Activated T-helper 1 cell treated with anti-CD3 and anti-CD28 coated beads, Interleukin-12 subunit alpha, Interleukin-12 subunit beta, Interleukin-2, Interleukin-4 antibody, amounts not matched to agents 30 ng/mL and 10 ng/mL and 1 ng/mL, durations not matched to agents 14 hours and 24 hours and 36 hours (primary cell): ENCODE measurements around the gene LYPLAL1. TPM values are rescaled to one million over a fixed set of nuclear protein-coding genes. Genes with fewer than 3 reads are reported as not detected.

Experiments
- DNase-seq: peaks from one replicate; pipeline ENCODE4 v3.0.0; 2021; ENCODE audit warnings: low spot score
- H3K27ac Mint-ChIP-seq: one replicate; pipeline ENCODE4 v1.8.0; 2021; ENCODE audit warnings: mild to moderate bottlenecking, mixed read lengths
- H3K27me3 Mint-ChIP-seq: one replicate; pipeline ENCODE4 v1.8.0; 2022; ENCODE audit warnings: mild to moderate bottlenecking, moderate library complexity, mixed read lengths; ENCODE audit not compliant: insufficient read depth
- H3K36me3 Mint-ChIP-seq: one replicate; pipeline ENCODE4 v1.8.0; 2021; ENCODE audit warnings: low read depth, mixed read lengths
- H3K4me1 Mint-ChIP-seq: one replicate; pipeline ENCODE4 v1.8.0; 2021; ENCODE audit warnings: low read depth, mixed read lengths
- H3K4me3 Mint-ChIP-seq: one replicate; pipeline ENCODE4 v1.8.0; 2021; ENCODE audit warnings: mild to moderate bottlenecking, moderate library complexity, mixed read lengths
- H3K9me3 Mint-ChIP-seq: one replicate; pipeline ENCODE4 v1.8.0; 2021; ENCODE audit warnings: mixed read lengths
- intact Hi-C: fragments of 100-400 bp; cut with micrococcal nuclease; formaldehyde crosslinking; loops from one replicate; pipeline ENCODE4 v1.15.1; 2024
- total RNA-seq: library from RNA; stranded (reverse); gene quantifications from 2 replicates; pipeline ENCODE4 v1.2.3, GENCODE V29; 2022

LYPLAL1 gene
- total RNA-seq, 1 donor from 2014 or later, result 19.1 TPM

DNA sequence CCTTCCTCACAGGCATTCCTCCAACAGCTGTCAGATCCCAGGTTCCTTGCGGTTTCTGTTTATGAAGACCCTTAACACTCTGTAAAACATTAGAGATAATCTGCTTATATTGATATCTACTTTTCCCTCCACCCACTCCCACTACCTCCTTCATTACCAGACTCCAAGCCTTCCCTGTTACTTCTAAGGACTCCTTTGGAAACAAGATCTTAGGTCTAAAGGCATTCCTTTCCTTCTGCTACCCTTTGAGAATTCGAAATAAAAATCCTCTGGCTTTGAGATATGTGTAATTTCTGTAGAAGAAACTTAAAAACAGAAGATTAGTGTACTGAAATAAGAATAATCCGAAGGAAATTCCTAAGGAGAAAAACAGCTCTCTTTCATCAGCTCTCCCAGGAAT lies 23.7 kb upstream of the LYPLAL1 start:
- Mint-ChIP-seq H3K9me3 (no peaks in the 10 kb centered on the region), H3K4me1 (no peaks in the 10 kb centered on the region), H3K27me3 (peaks cover 3% of the 10 kb centered on the region), H3K27ac (no peak overlapping the region), H3K4me3 (no peak overlapping the region), H3K36me3 (no peaks in the 10 kb centered on the region)
- DNase-seq, result no peak
- intact Hi-C loops, result no loop called here

- no peaks in the 10 kb centered on the region for H3K9me3 Mint-ChIP-seq
- H3K27me3 Mint-ChIP-seq, result peaks cover 3% of the 10 kb centered on the region
- intact Hi-C loops, result no loop called here
- no peaks in the 10 kb centered on the region for H3K36me3 Mint-ChIP-seq
- no peak overlapping the region for H3K27ac Mint-ChIP-seq
- DNase-seq, result no peak
- H3K4me1 Mint-ChIP-seq, result no peaks in the 10 kb centered on the region
- no peak overlapping the region for H3K4me3 Mint-ChIP-seq
Observed at GRCh38 chr1:219150913-219151312, 22.8 kb upstream of the LYPLAL1 start.

DNA sequence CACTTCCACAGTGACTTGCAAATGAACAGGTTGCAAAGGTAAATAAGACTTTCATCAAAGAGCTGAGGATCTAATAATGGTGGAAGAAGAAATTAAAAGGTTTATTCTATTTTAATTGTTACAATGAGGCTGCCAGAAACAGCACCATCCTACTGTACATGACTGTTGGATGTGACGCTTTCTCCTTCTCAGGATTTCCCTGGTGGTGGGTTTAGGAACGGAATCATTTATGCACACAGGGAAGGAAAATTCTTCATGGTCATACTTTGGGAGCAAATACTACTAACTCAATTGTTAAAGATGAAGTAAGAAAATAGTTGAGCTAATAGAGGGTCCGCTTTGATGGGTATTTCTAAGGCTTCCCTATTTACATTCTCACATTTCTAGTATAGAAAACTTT lies 22.2 kb upstream of the LYPLAL1 start:
- intact Hi-C loops, result no loop called here
- DNase-seq, result no peak
- H3K36me3 Mint-ChIP-seq, result no peaks in the 10 kb centered on the region
- H3K9me3 Mint-ChIP-seq, result no peaks in the 10 kb centered on the region
- peaks cover 3% of the 10 kb centered on the region for H3K27me3 Mint-ChIP-seq
- H3K4me3 Mint-ChIP-seq, result no peak overlapping the region
- no peaks in the 10 kb centered on the region for H3K4me1 Mint-ChIP-seq
- no peak overlapping the region for H3K27ac Mint-ChIP-seq

DNA sequence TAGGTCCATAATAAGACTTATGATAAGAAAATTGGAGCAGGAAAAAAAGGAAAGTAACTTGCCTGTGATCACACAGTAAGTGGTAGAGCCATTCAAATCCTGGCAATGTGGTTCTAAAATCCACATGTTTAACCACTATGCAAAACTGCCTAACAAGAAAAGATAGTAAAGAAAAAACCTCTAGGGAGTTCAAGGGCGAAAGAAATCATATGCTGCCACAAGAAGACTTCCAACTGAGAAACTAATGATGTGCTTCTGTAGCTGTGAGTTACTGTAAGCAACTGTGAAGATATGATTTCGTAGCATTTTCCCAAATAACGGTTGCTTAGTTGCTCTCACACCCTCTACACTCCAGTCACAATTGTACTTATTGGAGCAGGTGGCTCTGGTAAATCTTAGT lies 20.9 kb upstream of the LYPLAL1 start:
- H3K4me1 Mint-ChIP-seq, result no peaks in the 10 kb centered on the region
- no peak overlapping the region for H3K27ac Mint-ChIP-seq
- no peaks in the 10 kb centered on the region for H3K36me3 Mint-ChIP-seq
- no peaks in the 10 kb centered on the region for H3K9me3 Mint-ChIP-seq
- H3K4me3 Mint-ChIP-seq, result no peak overlapping the region
- peaks cover 3% of the 10 kb centered on the region for H3K27me3 Mint-ChIP-seq
- intact Hi-C loops, result no loop called here
- DNase-seq, result no peak

GRCh38 chr1:219153723-219154122 lies 20.0 kb upstream of the LYPLAL1 start:
- peaks cover 3% of the 10 kb centered on the region for H3K27me3 Mint-ChIP-seq
- no peaks in the 10 kb centered on the region for H3K9me3 Mint-ChIP-seq
- no peak overlapping the region for H3K4me3 Mint-ChIP-seq
- H3K36me3 Mint-ChIP-seq, result no peaks in the 10 kb centered on the region
- intact Hi-C loops, result no loop called here
- H3K4me1 Mint-ChIP-seq, result no peaks in the 10 kb centered on the region
- no peak for DNase-seq
- no peak overlapping the region for H3K27ac Mint-ChIP-seq

DNA sequence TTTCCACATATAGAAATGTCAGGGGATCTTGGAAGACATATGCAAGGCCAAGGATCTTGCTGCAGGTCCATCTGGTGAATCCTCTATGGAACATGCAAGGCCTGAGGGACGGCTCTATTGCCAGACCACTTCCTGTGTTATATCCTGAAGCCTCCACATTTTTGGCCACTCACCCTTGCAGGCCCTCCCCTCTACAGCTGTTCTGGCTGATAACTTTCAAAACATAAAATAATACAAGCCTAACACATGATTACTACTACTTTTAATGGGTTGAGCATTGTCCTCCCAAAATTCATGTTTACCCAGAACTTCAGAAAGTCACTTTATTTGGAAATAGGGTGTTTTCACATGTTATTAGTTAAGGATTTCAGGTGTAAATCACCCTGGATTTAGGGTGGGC lies 18.5 kb upstream of the LYPLAL1 start:
- no peak overlapping the region for H3K4me3 Mint-ChIP-seq
- no peak overlapping the region for H3K27ac Mint-ChIP-seq

GRCh38 chr1:219159946-219160645 lies 13.6 kb upstream of the LYPLAL1 start:
- no peaks in the 10 kb centered on the region for H3K36me3 Mint-ChIP-seq
- H3K9me3 Mint-ChIP-seq, result no peaks in the 10 kb centered on the region
- no peak overlapping the region for H3K27ac Mint-ChIP-seq
- intact Hi-C loops, result no loop called here
- H3K4me3 Mint-ChIP-seq, result no peak overlapping the region
- no peaks in the 10 kb centered on the region for H3K4me1 Mint-ChIP-seq
- H3K27me3 Mint-ChIP-seq, result no peaks in the 10 kb centered on the region
- DNase-seq, result no peak

More for the DNA sequence above, 18.5 kb upstream of the LYPLAL1 start:
- Mint-ChIP-seq H3K36me3 (no peaks in the 10 kb centered on the region), H3K9me3 (no peaks in the 10 kb centered on the region), H3K4me1 (no peaks in the 10 kb centered on the region), H3K27me3 (peaks cover 3% of the 10 kb centered on the region)
- intact Hi-C loops, result loop anchor here (1.0 kb wide), 1 partner anchor 12 kb away; no protein-coding TSS in a partner anchor
- no peak for DNase-seq

GRCh38 chr1:219160967-219161366 lies 12.7 kb upstream of the LYPLAL1 start:
- Mint-ChIP-seq H3K4me3 (no peak overlapping the region), H3K27me3 (no peaks in the 10 kb centered on the region), H3K36me3 (no peaks in the 10 kb centered on the region), H3K4me1 (no peaks in the 10 kb centered on the region), H3K9me3 (no peaks in the 10 kb centered on the region), H3K27ac (no peak overlapping the region)
- DNase-seq, result no peak
- intact Hi-C loops, result no loop called here

DNA sequence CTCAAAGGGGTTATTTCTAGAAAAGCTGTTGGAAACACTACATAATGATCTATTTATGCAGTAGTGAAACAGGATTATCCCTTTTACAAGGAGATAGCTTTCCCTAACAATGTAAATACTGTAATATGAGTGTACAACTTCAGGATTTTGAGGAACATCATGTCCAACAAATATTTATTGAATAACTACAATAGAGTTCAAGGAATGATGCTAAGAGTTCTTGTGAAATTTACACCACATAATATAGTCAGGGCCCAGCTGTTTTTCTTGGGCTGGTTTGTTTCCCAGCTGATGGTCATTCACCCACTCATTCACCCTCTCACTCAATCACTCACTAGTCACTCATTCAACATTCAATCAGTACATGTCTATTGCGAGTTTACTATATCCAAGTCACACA lies 12.3 kb upstream of the LYPLAL1 start:
- Mint-ChIP-seq H3K4me1 (no peaks in the 10 kb centered on the region), H3K27ac (no peak overlapping the region), H3K27me3 (no peaks in the 10 kb centered on the region), H3K9me3 (no peaks in the 10 kb centered on the region), H3K36me3 (no peaks in the 10 kb centered on the region), H3K4me3 (no peak overlapping the region)
- no peak for DNase-seq
- intact Hi-C loops, result no loop called here

DNA sequence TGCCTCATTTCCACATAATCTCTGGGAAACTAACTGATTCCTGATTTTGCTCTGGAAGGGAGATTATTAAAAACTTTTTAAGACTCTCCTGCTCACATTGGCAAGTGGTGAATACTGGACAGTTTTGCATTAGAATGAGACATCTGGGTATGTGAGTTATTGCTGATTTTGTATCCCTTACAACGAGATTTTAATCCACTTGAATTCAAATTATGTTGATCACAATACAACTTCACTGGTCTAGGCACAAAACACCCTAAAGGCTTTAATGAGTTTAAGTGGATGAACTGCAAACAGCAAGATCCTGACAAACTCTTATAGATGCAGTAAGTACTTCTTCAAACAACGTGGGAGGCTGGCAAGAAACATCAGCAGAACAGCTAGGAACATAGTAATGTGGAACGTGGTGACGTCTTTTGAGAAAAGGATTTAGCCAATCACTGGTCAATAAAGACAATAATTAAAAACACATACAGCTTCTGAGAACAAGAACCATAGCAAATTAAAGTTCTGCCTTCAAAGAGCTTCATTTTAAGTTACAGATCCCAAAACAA lies 10.2 kb upstream of the LYPLAL1 start:
- Mint-ChIP-seq H3K36me3 (no peaks in the 10 kb centered on the region), H3K27me3 (no peaks in the 10 kb centered on the region), H3K4me3 (no peak overlapping the region), H3K9me3 (no peaks in the 10 kb centered on the region), H3K27ac (no peak overlapping the region), H3K4me1 (no peaks in the 10 kb centered on the region)
- intact Hi-C loops, result no loop called here
- no peak for DNase-seq

GRCh38 chr1:219171192-219171935 lies 2.3 kb upstream of the LYPLAL1 start:
- H3K9me3 Mint-ChIP-seq, result no peaks in the 10 kb centered on the region
- H3K27ac Mint-ChIP-seq, result no peak overlapping the region

GRCh38 chr1:219172821-219173220 lies 857 bp upstream of the LYPLAL1 start:
- no peak overlapping the region for H3K4me3 Mint-ChIP-seq
- peaks cover 50% of the 10 kb centered on the region for H3K4me1 Mint-ChIP-seq
- H3K27me3 Mint-ChIP-seq, result no peaks in the 10 kb centered on the region
- no peak overlapping the region for H3K27ac Mint-ChIP-seq
- intact Hi-C loops, result loop anchor here (5.0 to 10.0 kb wide), 3 partner anchors 874 to 1548 kb away; partner anchors contain the start of genes EPRS1 and RAB3GAP2
- peaks cover 17% of the 10 kb centered on the region for H3K36me3 Mint-ChIP-seq
- no peak for DNase-seq
- no peaks in the 10 kb centered on the region for H3K9me3 Mint-ChIP-seq

More at GRCh38 chr1:219171192-219171935, 2.3 kb upstream of the LYPLAL1 start:
- DNase-seq, result no peak
- Mint-ChIP-seq H3K36me3 (peaks cover 9% of the 10 kb centered on the region), H3K4me3 (no peak overlapping the region), H3K4me1 (peaks cover 40% of the 10 kb centered on the region), H3K27me3 (no peaks in the 10 kb centered on the region)
- intact Hi-C loops, result loop anchor here (5.0 to 10.0 kb wide), 3 partner anchors 876 to 1547 kb away; partner anchors contain the start of genes EPRS1 and RAB3GAP2

- Mint-ChIP-seq H3K9me3 (no peaks in the 10 kb centered on the region), H3K4me3 (peak overlapping the region; percentile 99), H3K27ac (peak overlapping the region; percentile 97), H3K4me1 (peaks cover 51% of the 10 kb centered on the region), H3K36me3 (peaks cover 19% of the 10 kb centered on the region), H3K27me3 (no peaks in the 10 kb centered on the region)
- intact Hi-C loops, result loop anchor here (5.0 to 10.0 kb wide), 3 partner anchors 874 to 1549 kb away; partner anchors contain the start of genes EPRS1 and RAB3GAP2
- DNase-seq, result no peak
Observed at GRCh38 chr1:219173434-219173757, 282 bp upstream of the LYPLAL1 start.
